Stimulated activated CD4-positive, alpha-beta T cell treated with anti-CD3 and anti-CD28 coated beads, Interleukin-15, amount 100 ng/mL, for 24 hours (primary cell): ENCODE results near the gene SPEN.

Experiments
- DNase-seq: peaks from one replicate; pipeline ENCODE4 v3.0.0-alpha.2; 2020

The SPEN gene

DNA sequence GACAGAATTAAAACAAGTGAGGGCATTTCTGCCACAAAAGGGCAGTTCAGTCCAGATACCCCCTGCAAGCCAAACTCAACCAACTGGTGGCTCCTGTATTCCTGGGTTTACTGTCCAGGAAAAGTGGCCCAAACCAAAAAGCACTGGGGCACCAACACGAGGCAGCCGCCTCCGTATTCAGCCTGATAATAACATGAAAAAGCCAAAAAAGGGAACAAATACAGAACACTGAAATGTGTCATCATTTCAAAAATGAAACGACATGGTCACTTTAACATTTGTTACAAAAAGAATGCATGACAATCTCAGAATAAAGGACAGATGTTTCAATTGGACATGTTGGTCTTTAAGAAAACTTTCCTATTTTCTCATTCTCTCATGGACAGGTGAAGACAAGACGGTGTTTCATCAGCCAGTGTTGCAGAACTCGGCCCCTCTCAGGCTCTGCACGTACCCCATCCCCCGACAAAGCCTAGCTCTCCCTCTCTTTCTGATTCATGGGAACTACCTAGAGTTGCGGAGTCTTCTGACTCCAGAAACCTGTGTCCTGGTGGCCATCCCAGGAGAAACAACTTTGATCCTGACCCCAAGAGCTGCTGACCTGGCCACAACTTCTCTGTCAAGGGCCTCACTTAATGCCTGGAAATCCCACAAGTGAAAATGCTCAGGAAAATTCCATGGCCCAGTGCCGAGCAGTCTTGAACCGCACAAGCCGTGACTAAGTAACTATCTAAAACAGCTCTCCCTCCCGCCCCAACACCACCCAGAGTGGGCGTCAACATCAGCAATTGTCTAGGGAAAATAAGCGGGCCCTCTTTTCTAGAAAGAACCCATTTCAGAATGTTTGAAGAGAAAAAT is 101.3 kb downstream of the SPEN start:
- DNase-seq = peak; percentile 71

DNA sequence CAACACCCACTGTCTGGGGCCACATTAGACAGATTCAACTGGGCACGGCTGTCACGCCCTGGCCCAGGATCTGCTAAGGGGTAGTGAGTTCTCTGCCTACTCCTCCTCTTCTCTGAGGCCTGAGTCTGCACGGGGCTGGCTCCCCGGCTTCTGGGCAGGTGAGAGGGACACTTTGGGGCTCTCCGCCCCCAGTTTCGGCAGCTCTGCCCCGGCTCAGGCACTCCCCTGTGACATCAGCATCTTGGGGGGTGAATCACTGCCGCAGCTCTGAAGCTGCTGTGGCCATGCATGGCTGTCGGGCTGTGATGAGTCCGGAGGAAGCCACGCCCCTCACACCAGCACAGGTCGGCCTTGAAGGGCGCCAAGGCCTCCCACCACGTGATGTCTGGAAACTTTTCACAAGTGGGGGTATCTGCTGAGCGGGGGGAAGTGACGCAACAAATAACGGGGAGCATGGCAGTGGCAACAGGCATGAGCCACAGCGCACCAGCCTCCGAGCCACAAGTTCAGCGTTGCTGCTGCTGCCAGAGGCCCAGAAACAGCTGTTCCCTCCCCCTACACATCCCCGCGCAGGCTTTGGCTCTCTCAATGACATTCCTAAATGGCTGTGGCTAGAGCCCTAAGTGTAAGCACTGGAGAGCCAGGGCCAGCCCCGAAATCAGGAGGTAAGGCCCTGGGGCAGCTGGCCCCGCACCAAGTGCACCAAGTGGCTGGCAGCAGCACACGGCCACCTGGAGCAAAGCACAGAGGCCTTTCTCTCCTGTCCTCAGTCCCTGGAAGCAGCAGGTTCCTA is 102.1 kb downstream of the SPEN start:
- peak; percentile 93 for DNase-seq

GRCh38 chr1:15950302-15950701 is 102.8 kb downstream of the SPEN start:
- peak; percentile 73 for DNase-seq

- DNase-seq = peak; percentile 91
These were observed 103.3 kb downstream of the SPEN start for GRCh38 chr1:15950763-15951295.

- peak; percentile 69 for DNase-seq
These were observed 104.0 kb downstream of the SPEN start for GRCh38 chr1:15951341-15952153.

- DNase-seq = peak; percentile 67
These were observed 105.1 kb downstream of the SPEN start for GRCh38 chr1:15952317-15953258.

- no peak for DNase-seq
These were observed 105.8 kb downstream of the SPEN start for GRCh38 chr1:15953294-15953771.

DNA sequence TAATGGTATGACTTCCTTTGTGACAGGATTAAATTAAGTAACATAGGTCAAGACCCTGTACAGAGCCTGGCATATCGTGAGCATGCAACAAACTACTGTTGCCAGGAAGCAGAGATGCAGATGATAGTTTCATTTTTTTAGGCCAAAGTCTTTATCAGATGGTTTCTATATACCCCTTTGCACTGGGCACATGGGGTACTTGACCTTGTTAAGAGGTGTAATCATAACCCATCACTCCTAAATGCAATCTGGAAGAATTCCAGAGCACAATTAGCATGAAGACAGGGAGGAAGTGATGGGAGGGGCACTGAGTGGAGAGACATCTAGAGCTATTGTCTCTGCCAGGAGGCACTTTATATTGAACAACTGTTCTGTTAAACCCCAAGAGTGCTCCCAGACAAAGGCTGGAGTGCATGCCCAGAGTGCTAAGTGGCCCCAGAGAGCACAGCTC is 106.3 kb downstream of the SPEN start:
- no peak for DNase-seq

DNA sequence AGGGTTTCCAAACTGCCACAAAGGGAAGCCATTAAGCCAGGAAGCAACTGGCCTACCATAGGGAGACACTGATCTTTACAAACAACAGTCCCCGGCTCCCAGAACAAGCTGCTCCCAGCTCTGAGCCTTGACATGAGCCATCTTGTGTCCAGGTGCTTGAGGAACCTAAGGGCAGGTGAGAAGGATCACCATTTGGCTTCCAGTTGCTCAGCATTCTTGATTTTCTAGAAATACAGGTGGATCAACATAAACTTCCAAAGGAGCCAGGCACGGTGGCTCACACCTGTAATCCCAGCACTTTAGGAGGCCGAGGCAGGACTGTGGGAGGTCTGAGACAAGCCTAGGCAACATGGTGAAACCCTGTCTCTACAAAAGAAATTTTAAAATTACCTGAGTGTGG is 106.8 kb downstream of the SPEN start:
- no peak for DNase-seq

DNA sequence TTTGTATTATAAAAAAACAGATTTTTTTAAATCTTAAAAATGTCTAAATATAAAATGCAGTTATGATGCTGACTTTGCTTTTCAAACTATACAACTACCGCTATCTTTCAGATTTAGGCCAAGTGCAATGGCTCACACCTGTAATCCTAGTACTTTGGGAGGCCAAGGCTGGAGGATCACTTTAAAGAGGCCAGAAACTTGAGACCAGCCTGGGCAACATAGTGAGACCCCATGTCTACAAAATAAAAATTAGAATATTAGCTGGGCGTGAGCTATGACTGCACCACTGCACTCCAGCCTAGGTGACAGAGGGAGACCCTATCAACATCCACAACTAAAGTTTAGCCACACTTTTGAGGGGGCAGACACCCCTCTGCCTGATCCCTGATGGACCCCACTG is 108.0 kb downstream of the SPEN start:
- DNase-seq = no peak

DNA sequence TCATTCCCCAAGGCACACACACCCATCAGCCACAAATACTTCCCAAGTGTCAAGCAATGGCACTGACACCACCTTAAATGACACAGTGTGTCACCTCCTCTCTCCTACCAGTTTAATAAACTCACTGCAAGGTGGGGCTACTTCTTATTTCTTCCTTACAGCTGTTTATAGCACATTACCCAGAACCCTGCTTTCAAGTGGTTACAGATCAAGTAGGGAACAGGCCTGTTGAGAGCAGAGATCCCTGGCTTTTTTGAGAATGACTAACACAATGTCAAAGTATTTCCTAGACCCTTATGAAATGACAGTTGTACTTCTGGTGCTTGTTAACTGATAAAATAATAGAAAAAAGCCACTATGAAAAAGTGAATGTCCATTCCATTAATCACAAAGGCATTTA is 108.6 kb downstream of the SPEN start:
- no peak for DNase-seq

GRCh38 chr1:15957221-15958095 is 110.0 kb downstream of the SPEN start:
- no peak for DNase-seq

GRCh38 chr1:15958111-15958510 is 110.6 kb downstream of the SPEN start:
- no peak for DNase-seq

- DNase-seq = no peak
These were observed 111.3 kb downstream of the SPEN start for GRCh38 chr1:15958793-15959192.

DNA sequence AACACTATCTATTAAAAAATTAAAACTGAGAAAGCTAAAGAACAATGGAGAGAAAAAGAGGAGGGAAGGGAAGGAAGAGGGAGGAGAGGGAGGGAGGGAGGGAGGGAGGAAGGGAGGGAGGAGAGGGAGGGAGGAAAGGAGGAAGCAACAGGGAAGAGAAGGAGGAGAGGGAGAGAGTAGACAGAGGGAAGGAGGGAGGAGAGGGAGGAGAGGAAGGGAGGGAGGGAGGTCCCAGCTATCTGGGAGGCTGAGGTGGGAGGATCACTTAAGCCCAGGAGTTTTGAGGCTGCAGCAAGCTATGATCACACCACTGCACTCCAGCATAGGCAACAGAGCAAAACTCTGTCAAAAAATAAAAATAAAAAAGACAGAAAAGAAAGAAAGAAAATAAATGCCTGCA is 111.9 kb downstream of the SPEN start:
- no peak for DNase-seq

GRCh38 chr1:15959827-15960446 is 112.4 kb downstream of the SPEN start:
- peak; percentile 61 for DNase-seq

- DNase-seq = no peak
These were observed 113.3 kb downstream of the SPEN start for GRCh38 chr1:15960808-15961207.

DNA sequence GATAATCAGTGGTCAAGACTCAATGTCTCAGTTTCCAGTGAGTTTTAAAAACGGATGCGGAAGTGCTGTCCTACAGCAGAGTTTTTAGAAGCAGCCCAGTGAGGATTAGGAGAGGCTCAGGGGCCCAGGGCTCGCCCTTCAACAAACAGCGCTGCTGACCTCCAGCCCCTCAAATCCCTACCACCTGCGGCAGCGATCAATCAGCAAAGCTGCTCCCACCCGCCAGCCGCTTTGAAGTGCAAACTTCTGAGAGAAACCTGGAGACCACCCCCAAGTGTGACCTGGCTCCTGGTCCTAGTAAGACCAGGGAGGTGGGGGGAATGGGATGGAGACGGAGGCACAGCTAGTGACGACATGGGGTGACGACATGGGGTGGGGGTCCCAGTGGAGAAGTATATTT is 114.0 kb downstream of the SPEN start:
- no peak for DNase-seq

DNA sequence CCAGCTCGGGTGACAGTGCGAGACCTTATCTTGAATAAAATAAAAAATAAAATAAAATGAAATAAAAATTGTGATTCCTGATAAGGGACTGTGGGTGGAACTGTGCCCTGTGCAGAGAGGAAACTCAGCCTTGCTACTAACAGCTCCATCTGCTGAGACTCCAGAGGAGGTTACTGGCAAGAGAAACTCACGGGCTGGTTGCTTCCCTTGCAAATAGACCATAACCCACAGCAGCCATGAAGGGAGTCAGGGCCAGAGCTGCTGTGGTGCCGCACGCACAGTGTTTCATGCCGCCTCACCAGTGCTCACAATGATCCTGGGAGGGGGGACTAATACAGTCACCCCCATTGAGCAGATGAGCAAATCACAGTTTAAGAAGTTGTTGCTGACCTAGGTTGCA is 114.7 kb downstream of the SPEN start:
- DNase-seq = no peak
